ENCODE results near the gene ABLIM2. TPM values are rescaled to one million over a fixed set of nuclear protein-coding genes. Genes with fewer than 3 reads are reported as not detected.

ABLIM2 gene
- total and polyA plus RNA-seq, 2 of the 13 experiments (the other 11 are each of a cell fraction or from before 2014, with no cell fraction given) = 0.20 to 0.37 TPM

GRCh38 chr4:8050555-8051206 is 107.9 kb downstream of the ABLIM2 start (continued):
- TF ChIP-seq, protein P1, sequence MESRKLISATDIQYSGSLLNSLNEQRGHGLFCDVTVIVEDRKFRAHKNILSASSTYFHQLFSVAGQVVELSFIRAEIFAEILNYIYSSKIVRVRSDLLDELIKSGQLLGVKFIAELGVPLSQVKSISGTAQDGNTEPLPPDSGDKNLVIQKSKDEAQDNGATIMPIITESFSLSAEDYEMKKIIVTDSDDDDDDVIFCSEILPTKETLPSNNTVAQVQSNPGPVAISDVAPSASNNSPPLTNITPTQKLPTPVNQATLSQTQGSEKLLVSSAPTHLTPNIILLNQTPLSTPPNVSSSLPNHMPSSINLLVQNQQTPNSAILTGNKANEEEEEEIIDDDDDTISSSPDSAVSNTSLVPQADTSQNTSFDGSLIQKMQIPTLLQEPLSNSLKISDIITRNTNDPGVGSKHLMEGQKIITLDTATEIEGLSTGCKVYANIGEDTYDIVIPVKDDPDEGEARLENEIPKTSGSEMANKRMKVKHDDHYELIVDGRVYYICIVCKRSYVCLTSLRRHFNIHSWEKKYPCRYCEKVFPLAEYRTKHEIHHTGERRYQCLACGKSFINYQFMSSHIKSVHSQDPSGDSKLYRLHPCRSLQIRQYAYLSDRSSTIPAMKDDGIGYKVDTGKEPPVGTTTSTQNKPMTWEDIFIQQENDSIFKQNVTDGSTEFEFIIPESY (CRISPR knock-in tag; IDR thresholded peaks at IDR 0.05) = peak; percentile 48; the same call in 1 of the 2 replicates
- TF ChIP-seq ATF7 (IDR thresholded peaks at IDR 0.05) (no peak), ATF7 (CRISPR knock-in tag; IDR thresholded peaks at IDR 0.05) (no peak), KMT2B (CRISPR knock-in tag; IDR thresholded peaks at IDR 0.05) (no peak), ARHGAP35 (CRISPR knock-in tag; IDR thresholded peaks at IDR 0.05; ENCODE audit: borderline replicate concordance) (no peak), ZNF292 (CRISPR knock-in tag; IDR thresholded peaks at IDR 0.05; ENCODE audit: borderline replicate concordance, low read depth) (peak; percentile 96), JUND (CRISPR knock-in tag; IDR thresholded peaks at IDR 0.05) (no peak), ZNF589 (CRISPR knock-in tag; conservative IDR thresholded peaks at IDR 0.05) (0 out of 2 replicates have a peak, but pooled peaks have one; percentile 52), ZNF543 (CRISPR knock-in tag; IDR thresholded peaks at IDR 0.05) (peak; percentile 78), SMYD3 (CRISPR knock-in tag; IDR thresholded peaks at IDR 0.05) (no peak), ZNF878 (CRISPR knock-in tag; IDR thresholded peaks at IDR 0.05) (peak; percentile 95), MTF2 (CRISPR knock-in tag; IDR thresholded peaks at IDR 0.05; ENCODE audit: borderline replicate concordance) (no peak), GLMP (CRISPR knock-in tag; IDR thresholded peaks at IDR 0.05; ENCODE audit: borderline replicate concordance) (no peak), ZNF230 (CRISPR knock-in tag; IDR thresholded peaks at IDR 0.05) (0 out of 2 replicates have a peak, but pooled peaks have one; percentile 24), FOXM1 (CRISPR knock-in tag; IDR thresholded peaks at IDR 0.05) (no peak)
- TF ChIP-seq, protein P2, sequence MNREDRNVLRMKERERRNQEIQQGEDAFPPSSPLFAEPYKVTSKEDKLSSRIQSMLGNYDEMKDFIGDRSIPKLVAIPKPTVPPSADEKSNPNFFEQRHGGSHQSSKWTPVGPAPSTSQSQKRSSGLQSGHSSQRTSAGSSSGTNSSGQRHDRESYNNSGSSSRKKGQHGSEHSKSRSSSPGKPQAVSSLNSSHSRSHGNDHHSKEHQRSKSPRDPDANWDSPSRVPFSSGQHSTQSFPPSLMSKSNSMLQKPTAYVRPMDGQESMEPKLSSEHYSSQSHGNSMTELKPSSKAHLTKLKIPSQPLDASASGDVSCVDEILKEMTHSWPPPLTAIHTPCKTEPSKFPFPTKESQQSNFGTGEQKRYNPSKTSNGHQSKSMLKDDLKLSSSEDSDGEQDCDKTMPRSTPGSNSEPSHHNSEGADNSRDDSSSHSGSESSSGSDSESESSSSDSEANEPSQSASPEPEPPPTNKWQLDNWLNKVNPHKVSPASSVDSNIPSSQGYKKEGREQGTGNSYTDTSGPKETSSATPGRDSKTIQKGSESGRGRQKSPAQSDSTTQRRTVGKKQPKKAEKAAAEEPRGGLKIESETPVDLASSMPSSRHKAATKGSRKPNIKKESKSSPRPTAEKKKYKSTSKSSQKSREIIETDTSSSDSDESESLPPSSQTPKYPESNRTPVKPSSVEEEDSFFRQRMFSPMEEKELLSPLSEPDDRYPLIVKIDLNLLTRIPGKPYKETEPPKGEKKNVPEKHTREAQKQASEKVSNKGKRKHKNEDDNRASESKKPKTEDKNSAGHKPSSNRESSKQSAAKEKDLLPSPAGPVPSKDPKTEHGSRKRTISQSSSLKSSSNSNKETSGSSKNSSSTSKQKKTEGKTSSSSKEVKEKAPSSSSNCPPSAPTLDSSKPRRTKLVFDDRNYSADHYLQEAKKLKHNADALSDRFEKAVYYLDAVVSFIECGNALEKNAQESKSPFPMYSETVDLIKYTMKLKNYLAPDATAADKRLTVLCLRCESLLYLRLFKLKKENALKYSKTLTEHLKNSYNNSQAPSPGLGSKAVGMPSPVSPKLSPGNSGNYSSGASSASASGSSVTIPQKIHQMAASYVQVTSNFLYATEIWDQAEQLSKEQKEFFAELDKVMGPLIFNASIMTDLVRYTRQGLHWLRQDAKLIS (CRISPR knock-in tag; IDR thresholded peaks at IDR 0.05) = no peak
- TF ChIP-seq, protein P3, sequence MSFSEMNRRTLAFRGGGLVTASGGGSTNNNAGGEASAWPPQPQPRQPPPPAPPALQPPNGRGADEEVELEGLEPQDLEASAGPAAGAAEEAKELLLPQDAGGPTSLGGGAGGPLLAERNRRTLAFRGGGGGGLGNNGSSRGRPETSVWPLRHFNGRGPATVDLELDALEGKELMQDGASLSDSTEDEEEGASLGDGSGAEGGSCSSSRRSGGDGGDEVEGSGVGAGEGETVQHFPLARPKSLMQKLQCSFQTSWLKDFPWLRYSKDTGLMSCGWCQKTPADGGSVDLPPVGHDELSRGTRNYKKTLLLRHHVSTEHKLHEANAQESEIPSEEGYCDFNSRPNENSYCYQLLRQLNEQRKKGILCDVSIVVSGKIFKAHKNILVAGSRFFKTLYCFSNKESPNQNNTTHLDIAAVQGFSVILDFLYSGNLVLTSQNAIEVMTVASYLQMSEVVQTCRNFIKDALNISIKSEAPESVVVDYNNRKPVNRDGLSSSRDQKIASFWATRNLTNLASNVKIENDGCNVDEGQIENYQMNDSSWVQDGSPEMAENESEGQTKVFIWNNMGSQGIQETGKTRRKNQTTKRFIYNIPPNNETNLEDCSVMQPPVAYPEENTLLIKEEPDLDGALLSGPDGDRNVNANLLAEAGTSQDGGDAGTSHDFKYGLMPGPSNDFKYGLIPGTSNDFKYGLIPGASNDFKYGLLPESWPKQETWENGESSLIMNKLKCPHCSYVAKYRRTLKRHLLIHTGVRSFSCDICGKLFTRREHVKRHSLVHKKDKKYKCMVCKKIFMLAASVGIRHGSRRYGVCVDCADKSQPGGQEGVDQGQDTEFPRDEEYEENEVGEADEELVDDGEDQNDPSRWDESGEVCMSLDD (CRISPR knock-in tag; IDR thresholded peaks at IDR 0.05; ENCODE audit: borderline replicate concordance) = no peak

Measured in HepG2 (cell line).